H9 (cell line): ENCODE data around the gene ABHD5. TPM values are rescaled to one million over a fixed set of nuclear protein-coding genes. Genes with fewer than 3 reads are reported as not detected.
A peak's percentile ranks its signal among the peaks of the same experiment; 100 is the strongest.

Experiments used
- DNase-seq: peaks from one replicate; pipeline ENCODE4 v3.0.0-alpha.2; 2017
- H2AFZ ChIP-seq: one replicate; pipeline ENCODE4 v1.6.1; 2013; ENCODE audit warnings: mild to moderate bottlenecking, low read length, control low read depth, moderate library complexity
- H2AK5ac ChIP-seq: 2 replicates; pipeline ENCODE4 v1.6.1; 2013; ENCODE audit warnings: low read length, control low read depth, mixed read lengths; ENCODE audit not compliant: insufficient read length
- H2BK120ac ChIP-seq: one replicate; pipeline ENCODE4 v1.6.1; 2013; ENCODE audit warnings: low read depth, mild to moderate bottlenecking, low read length, control low read depth, inconsistent platforms; ENCODE audit not compliant: poor library complexity, severe bottlenecking
- H2BK12ac ChIP-seq: 2 replicates; pipeline ENCODE4 v1.6.1; 2013; ENCODE audit warnings: low read length, control low read depth, mixed read lengths, low read depth; ENCODE audit not compliant: insufficient read length
- H2BK15ac ChIP-seq: 2 replicates; pipeline ENCODE4 v1.6.1; 2013; ENCODE audit warnings: low read depth, low read length, control low read depth
- H2BK20ac ChIP-seq: one replicate; pipeline ENCODE4 v1.6.1; 2013; ENCODE audit warnings: low read depth, mild to moderate bottlenecking, low read length, control low read depth, inconsistent platforms; ENCODE audit not compliant: poor library complexity, severe bottlenecking
- H2BK5ac ChIP-seq: 2 replicates; pipeline ENCODE4 v1.6.1; 2013; ENCODE audit warnings: low read length, control low read depth, mixed read lengths; ENCODE audit not compliant: insufficient read length
- H3K14ac ChIP-seq: 2 replicates; pipeline ENCODE4 v1.6.1; 2013; ENCODE audit warnings: low read length, control low read depth; ENCODE audit not compliant: insufficient read depth
- H3K18ac ChIP-seq: 2 replicates; pipeline ENCODE4 v1.6.1; 2013; ENCODE audit warnings: low read depth, mild to moderate bottlenecking, mixed read lengths, low read length, control low read depth; ENCODE audit not compliant: insufficient read length
- H3K23ac ChIP-seq: 2 replicates; pipeline ENCODE4 v1.6.1; 2013; ENCODE audit warnings: low read length, control low read depth, mixed read lengths, low read depth; ENCODE audit not compliant: insufficient read length
- H3K23me2 ChIP-seq: 2 replicates; pipeline ENCODE4 v1.6.1; 2013; ENCODE audit warnings: low read depth, mild to moderate bottlenecking, mixed read lengths, low read length, control low read depth; ENCODE audit not compliant: insufficient read length, poor library complexity, severe bottlenecking
- H3K27ac ChIP-seq: 2 replicates; pipeline ENCODE4 v1.5.1; 2013; ENCODE audit warnings: low read length, control low read depth, mixed read lengths, low read depth; ENCODE audit not compliant: insufficient read length
- H3K27me3 ChIP-seq: 2 replicates; pipeline ENCODE4 v1.6.1; 2013; ENCODE audit warnings: low read length, control low read depth, inconsistent platforms; ENCODE audit not compliant: insufficient read depth
- H3K4ac ChIP-seq: 2 replicates; pipeline ENCODE4 v1.6.1; 2013; ENCODE audit warnings: low read depth, mild to moderate bottlenecking, control low read depth, inconsistent platforms, low read length, moderate library complexity
- H3K4me1 ChIP-seq: 2 replicates; pipeline ENCODE4 v1.6.1; 2013; ENCODE audit warnings: low read length, control low read depth, inconsistent platforms; ENCODE audit not compliant: insufficient read depth
- H3K4me2 ChIP-seq: 2 replicates; pipeline ENCODE4 v1.6.1; 2013; ENCODE audit warnings: low read length, control low read depth, mixed read lengths; ENCODE audit not compliant: insufficient read length, insufficient read depth
- H3K56ac ChIP-seq: 2 replicates; pipeline ENCODE4 v1.6.1; 2013; ENCODE audit warnings: low read depth, mild to moderate bottlenecking, mixed read lengths, low read length, control low read depth; ENCODE audit not compliant: insufficient read length
- H3K79me1 ChIP-seq: 2 replicates; pipeline ENCODE4 v1.6.1; 2013; ENCODE audit warnings: low read depth, mild to moderate bottlenecking, moderate library complexity, low read length, control low read depth, inconsistent platforms; ENCODE audit not compliant: insufficient read depth, poor library complexity, severe bottlenecking
- H3K79me2 ChIP-seq: 2 replicates; pipeline ENCODE4 v1.6.1; 2013; ENCODE audit warnings: low read length, control low read depth, inconsistent platforms; ENCODE audit not compliant: insufficient read depth
- H3K9ac ChIP-seq: 2 replicates; pipeline ENCODE4 v1.6.1; 2013; ENCODE audit warnings: low read length, control low read depth, mixed read lengths; ENCODE audit not compliant: insufficient read length; ENCODE audit errors: extremely low read depth
- H3K9me3 ChIP-seq: one replicate; pipeline ENCODE4 v1.6.1; 2013; ENCODE audit warnings: low read depth, low read length, inconsistent platforms; ENCODE audit not compliant: control insufficient read depth
- H3T11ph ChIP-seq: one replicate; pipeline ENCODE4 v1.6.1; 2013; ENCODE audit warnings: mild to moderate bottlenecking, low read length, control low read depth, inconsistent platforms
- H4K20me1 ChIP-seq: one replicate; pipeline ENCODE4 v1.6.1; 2013; ENCODE audit not compliant: control insufficient read depth, insufficient read length, insufficient read depth
- H4K5ac ChIP-seq: 2 replicates; pipeline ENCODE4 v1.6.1; 2013; ENCODE audit warnings: low read depth, mild to moderate bottlenecking, mixed read lengths, low read length, control low read depth; ENCODE audit not compliant: insufficient read length
- H4K8ac ChIP-seq: replicated peaks from 2 replicates; pipeline ENCODE4 v1.6.1; 2013; ENCODE audit warnings: low read length, control low read depth, mixed read lengths, low read depth; ENCODE audit not compliant: insufficient read length
- H4K91ac ChIP-seq: 2 replicates; pipeline ENCODE4 v1.6.1; 2013; ENCODE audit warnings: low read depth, mild to moderate bottlenecking, moderate library complexity, mixed read lengths, low read length, control low read depth; ENCODE audit not compliant: insufficient read length
- H3K27ac Mint-ChIP-seq, 3 experiments: 2 replicates in 2 of 3; 3 replicates in 1 of 3; pipeline ENCODE4 v1.8.0; 2020 to 2021; ENCODE audit warnings: mixed read lengths in 3 of 3, mild to moderate bottlenecking in 1 of 3, moderate library complexity in 1 of 3
- H3K27me3 Mint-ChIP-seq: 2 replicates; pipeline ENCODE4 v1.8.0; 2021; ENCODE audit warnings: low read depth, mild to moderate bottlenecking, moderate library complexity, mixed read lengths
- H3K36me3 Mint-ChIP-seq, 3 experiments: 2 replicates in 2 of 3; 3 replicates in 1 of 3; pipeline ENCODE4 v1.8.0; 2020 to 2021; ENCODE audit warnings: low read depth in 3 of 3, mixed read lengths in 3 of 3; ENCODE audit not compliant: insufficient read depth in 1 of 3
- H3K4me1 Mint-ChIP-seq, 2 experiments: 2 replicates each; pipeline ENCODE4 v1.8.0; 2020; ENCODE audit warnings: mixed read lengths in 2 of 2
- H3K4me3 Mint-ChIP-seq, 2 experiments: 2 replicates in 1 of 2; 3 replicates in 1 of 2; pipeline ENCODE4 v1.8.0; 2020 to 2021; ENCODE audit warnings: mild to moderate bottlenecking in 2 of 2, mixed read lengths in 2 of 2, moderate library complexity in 1 of 2
- H3K9me3 Mint-ChIP-seq, 2 experiments: 2 replicates in 1 of 2; 3 replicates in 1 of 2; pipeline ENCODE4 v1.8.0; 2020; ENCODE audit warnings: mild to moderate bottlenecking in 2 of 2, mixed read lengths in 2 of 2, moderate library complexity in 1 of 2
- WGBS: extraction: QIAGEN DNeasy Blood & Tissue Kit; methylation state at CpG from one replicate; pipeline ENCODE4 v1.1.7; 2013; ENCODE audit warnings: missing lambda C conversion rate, low lambda C conversion rate, mixed read lengths; ENCODE audit not compliant: insufficient read length; ENCODE audit errors: extremely low coverage; 5-methylcytosine and 5-hydroxymethylcytosine counted together
- total RNA-seq: library from RNA; stranded (reverse); gene quantifications from 2 replicates; pipeline ENCODE4 v1.2.1, GENCODE V29; 2021
- TF ChIP-seq, protein P1 (sequence below): fragments of 200-600 bp; sonication (generic); conservative IDR thresholded peaks from 3 replicates; pipeline ENCODE4 v1.8.0; 2021; ENCODE audit warnings: antibody characterized with exemption, mild to moderate bottlenecking

The ABHD5 gene
- total RNA-seq, 1 experiment from 2014 or later, result 13.1 TPM

DNA sequence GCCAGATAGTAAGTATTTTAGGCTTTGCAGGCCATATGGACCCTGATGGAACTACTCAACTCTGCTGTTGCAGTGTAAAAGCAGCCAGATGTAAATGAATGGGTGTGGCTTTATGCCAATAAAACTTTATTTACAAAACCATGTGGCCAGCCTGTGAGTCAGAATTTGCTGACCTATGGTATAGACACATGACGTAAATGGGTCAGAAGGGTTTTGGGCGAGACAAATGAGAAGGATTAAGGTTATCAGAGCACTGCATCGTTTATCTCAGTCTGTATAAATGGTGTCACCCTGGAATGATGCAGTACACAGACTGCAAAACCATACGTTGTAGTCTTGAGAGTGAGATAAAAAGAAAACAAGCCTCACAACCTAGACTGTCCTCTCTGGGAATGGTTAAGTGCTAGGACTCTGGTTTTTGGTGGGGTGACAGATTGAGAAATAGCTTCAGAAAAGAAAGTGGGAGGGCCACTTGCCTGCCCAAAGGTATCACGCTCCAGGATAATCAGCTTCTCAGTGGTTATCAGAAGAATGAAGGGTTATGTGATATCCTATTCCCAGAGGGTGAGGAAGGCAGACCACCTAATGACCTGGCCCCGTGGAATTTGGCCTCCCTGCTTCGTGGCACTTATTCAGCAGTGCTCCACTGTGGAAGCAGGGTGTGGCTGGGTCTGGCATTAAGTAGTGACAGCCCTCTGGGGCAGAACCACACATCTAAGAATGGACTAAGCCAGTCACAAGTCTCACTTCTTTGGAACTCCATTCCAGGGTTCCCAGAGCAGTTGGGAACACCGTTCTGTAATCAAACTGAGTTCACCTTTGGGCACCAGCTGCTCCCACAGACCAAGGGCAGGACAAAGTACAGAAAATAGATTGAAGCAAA lies 46.1 kb downstream of the ABHD5 start:
- no peak overlapping the region for H3K23ac ChIP-seq
- H2BK12ac ChIP-seq, result no peak overlapping the region
- H3K27ac ChIP-seq, result no peak overlapping the region
- no peak overlapping the region for H2BK15ac ChIP-seq
- H3K23me2 ChIP-seq, result no peaks in the 10 kb centered on the region
- no peak overlapping the region for H3K56ac ChIP-seq
- H3K9ac ChIP-seq, result no peak overlapping the region
- Mint-ChIP-seq H3K27me3 (no peaks in the 10 kb centered on the region), H3K27ac (peak overlapping the region in 1 of 3 experiments; percentile 77; a peak in 1 of 7 replicates), H3K9me3 (no peaks in the 10 kb centered on the region), H3K36me3 (no peaks in the 10 kb centered on the region; a peak in 1 of 7 replicates), H3K4me1 (peaks cover 15% of the 10 kb centered on the region in 2 experiments), H3K4me3 (no peak overlapping the region)
- H2BK20ac ChIP-seq, result no peak overlapping the region
- H3K4me2 ChIP-seq, result no peak overlapping the region
- H3K4me1 ChIP-seq, result peaks cover 9% of the 10 kb centered on the region; the same call in 1 of the 2 replicates
- H3K14ac ChIP-seq, result no peak overlapping the region
- peak; percentile 8 for DNase-seq
- H3K9me3 ChIP-seq, result no peaks in the 10 kb centered on the region
- H2AFZ ChIP-seq, result no peak overlapping the region
- no peak overlapping the region for H2AK5ac ChIP-seq
- no peak overlapping the region for H4K91ac ChIP-seq
- no peak overlapping the region for H4K8ac ChIP-seq
- no peaks in the 10 kb centered on the region for H3K79me1 ChIP-seq
- no CpG with 5 or more reads among the region's 8 CpGs for WGBS
- H3K4ac ChIP-seq, result no peak overlapping the region
- H2BK5ac ChIP-seq, result no peak overlapping the region
- H3T11ph ChIP-seq, result no peak overlapping the region
- no peaks in the 10 kb centered on the region for H3K79me2 ChIP-seq
- H3K18ac ChIP-seq, result no peak overlapping the region
- no peaks in the 10 kb centered on the region for H4K20me1 ChIP-seq
- H4K5ac ChIP-seq, result no peak overlapping the region
- TF ChIP-seq, protein P1, sequence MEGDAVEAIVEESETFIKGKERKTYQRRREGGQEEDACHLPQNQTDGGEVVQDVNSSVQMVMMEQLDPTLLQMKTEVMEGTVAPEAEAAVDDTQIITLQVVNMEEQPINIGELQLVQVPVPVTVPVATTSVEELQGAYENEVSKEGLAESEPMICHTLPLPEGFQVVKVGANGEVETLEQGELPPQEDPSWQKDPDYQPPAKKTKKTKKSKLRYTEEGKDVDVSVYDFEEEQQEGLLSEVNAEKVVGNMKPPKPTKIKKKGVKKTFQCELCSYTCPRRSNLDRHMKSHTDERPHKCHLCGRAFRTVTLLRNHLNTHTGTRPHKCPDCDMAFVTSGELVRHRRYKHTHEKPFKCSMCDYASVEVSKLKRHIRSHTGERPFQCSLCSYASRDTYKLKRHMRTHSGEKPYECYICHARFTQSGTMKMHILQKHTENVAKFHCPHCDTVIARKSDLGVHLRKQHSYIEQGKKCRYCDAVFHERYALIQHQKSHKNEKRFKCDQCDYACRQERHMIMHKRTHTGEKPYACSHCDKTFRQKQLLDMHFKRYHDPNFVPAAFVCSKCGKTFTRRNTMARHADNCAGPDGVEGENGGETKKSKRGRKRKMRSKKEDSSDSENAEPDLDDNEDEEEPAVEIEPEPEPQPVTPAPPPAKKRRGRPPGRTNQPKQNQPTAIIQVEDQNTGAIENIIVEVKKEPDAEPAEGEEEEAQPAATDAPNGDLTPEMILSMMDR, result no peak
- H2BK120ac ChIP-seq, result no peak overlapping the region
- H3K27me3 ChIP-seq, result no peaks in the 10 kb centered on the region
